Measurements from ENCODE around the gene SH3TC1. TPM values are rescaled to one million over a fixed set of nuclear protein-coding genes. Genes with fewer than 3 reads are reported as not detected.

SH3TC1 gene
- polyA plus RNA-seq, 2 of the 4 experiments (the other 2 are of a cell fraction), result 2.8 to 7.4 TPM

GRCh38 chr4:8268211-8268610, 69.1 kb downstream of the SH3TC1 start (continued):
- TF ChIP-seq KDM5A (IDR thresholded peaks at IDR 0.05), result no peak

GRCh38 chr4:8268901-8269534, 69.9 kb downstream of the SH3TC1 start:
- 80% methylated on average over 15 of the region's 25 CpGs for WGBS (ENCODE audit: missing lambda C conversion rate)
- Histone ChIP-seq H3K4me1 (peaks cover 12% of the 10 kb centered on the region; the same call in 1 of the 3 replicates), H3K27ac (peak overlapping the region; percentile 51 to 88; a peak in 4 of 6 replicates), H3K4me2 (peak overlapping the region; percentile 61), H3K9me3 (no peaks in the 10 kb centered on the region), H3K4me3 (no peak overlapping the region; the same call in 2 of the 3 replicates)
- no peak for ATAC-seq
- ChIA-PET POLR2A (no interaction called here), CTCF (interaction anchor here (4.6 to 5.8 kb wide), 4 partner anchors 25 to 140 kb away, joined by 33 to 88 read pairs (median 45); no protein-coding TSS in a partner anchor)
- DNase-seq (ENCODE audit: low read depth in 1 of 2, low spot score in 1 of 2), result no peak
- no peak for TF ChIP-seq EHMT2 (IDR thresholded peaks at IDR 0.05; ENCODE audit: low read depth)
- no peak for FAIRE-seq

- Histone ChIP-seq H3K27ac (peak within 1 kb of the TSS; percentile 51 to 88; a peak in 4 of 6 replicates), H3K9me3 (no peaks in the 10 kb centered on the region), H3K4me2 (peak within 1 kb of the TSS; percentile 61), H3K4me3 (peak within 1 kb of the TSS; percentile 40), H3K4me1 (peaks cover 12% of the 10 kb centered on the region; the same call in 1 of the 3 replicates)
- FAIRE-seq (no peak), ATAC-seq (peak in 1 of 2 experiments; percentile 58; a peak in 3 of 6 replicates), DNase-seq (ENCODE audit: low read depth in 1 of 2, low spot score in 1 of 2) (no peak)
- TF ChIP-seq FOSL2 (IDR thresholded peaks at IDR 0.05), result no peak
- TF ChIP-seq FOSL2 (CRISPR knock-in tag; IDR thresholded peaks at IDR 0.05), result no peak
- TF ChIP-seq POLR2A (IDR thresholded peaks at IDR 0.05; ENCODE audit: low read length), result peak; percentile 45
- WGBS (ENCODE audit: missing lambda C conversion rate), result 67% methylated on average over 33 of the region's 111 CpGs
- CTCF ChIA-PET, result interaction anchor here (4.7 to 5.8 kb wide), 3 partner anchors 26 to 140 kb away, joined by 39 to 88 read pairs (median 51); no protein-coding TSS in a partner anchor
- POLR2A ChIA-PET, result no interaction called here
Measured at GRCh38 chr4:8269535-8270417, 70.7 kb downstream of the SH3TC1 start, which contains the start of gene HTRA3. TSS of gene HTRA3 (plus strand) at chr4:8269754. CDS start at chr4:8269969, 215 bp downstream.

- H3K4me3 ChIP-seq, result peak overlapping the region; percentile 40; the same call in 1 of the 3 replicates
- DNase-seq (ENCODE audit: low read depth in 1 of 2, low spot score in 1 of 2), result no peak
- CTCF ChIA-PET, result interaction anchor here (4.7 kb wide), 1 partner anchor 27 kb away, joined by 39 read pairs; no protein-coding TSS in a partner anchor
- H3K4me2 ChIP-seq, result peak overlapping the region; percentile 61
- no peak for ATAC-seq
- WGBS (ENCODE audit: missing lambda C conversion rate), result 58% methylated on average over 6 of the region's 11 CpGs
- no peaks in the 10 kb centered on the region for H3K9me3 ChIP-seq
- no peak for FAIRE-seq
- no peak overlapping the region; a peak in 1 of 6 replicates for H3K27ac ChIP-seq
- TF ChIP-seq EHMT2 (IDR thresholded peaks at IDR 0.05; ENCODE audit: low read depth), result no peak
- no peak for TF ChIP-seq BCL3 (IDR thresholded peaks at IDR 0.05)
- TF ChIP-seq PHF8 (IDR thresholded peaks at IDR 0.05; ENCODE audit: borderline replicate concordance, low read depth), result no peak
- no peak for TF ChIP-seq USF2 (IDR thresholded peaks at IDR 0.05)
- no peak for TF ChIP-seq SREBF2 (IDR thresholded peaks at IDR 0.05)
- no peak for TF ChIP-seq POLR2A (IDR thresholded peaks at IDR 0.05; ENCODE audit: low read length)
- no peak for TF ChIP-seq EHF (CRISPR knock-in tag; IDR thresholded peaks at IDR 0.05)
- TF ChIP-seq MAFK (IDR thresholded peaks at IDR 0.05; ENCODE audit: partially characterized antibody), result no peak
- no peak for TF ChIP-seq RARB (CRISPR knock-in tag; IDR thresholded peaks at IDR 0.05)
- TF ChIP-seq JUN (IDR thresholded peaks at IDR 0.05), result no peak
- no peak for TF ChIP-seq HOXB13 (CRISPR knock-in tag; IDR thresholded peaks at IDR 0.05; ENCODE audit: low read depth)
- TF ChIP-seq NR3C1 (IDR thresholded peaks at IDR 0.05), result no peak
- TF ChIP-seq ZFP36 (IDR thresholded peaks at IDR 0.05; ENCODE audit: borderline replicate concordance, partially characterized antibody), result no peak
- TF ChIP-seq NFE2L2 (conservative IDR thresholded peaks at IDR 0.05; ENCODE audit: low read length), result no peak
- no peak for TF ChIP-seq FOSL2 (IDR thresholded peaks at IDR 0.05)
- TF ChIP-seq FOSL2 (CRISPR knock-in tag; IDR thresholded peaks at IDR 0.05), result no peak
- no peak for TF ChIP-seq HDAC2 (IDR thresholded peaks at IDR 0.05)
- no peak for TF ChIP-seq CBX2 (IDR thresholded peaks at IDR 0.05; ENCODE audit: borderline replicate concordance, low read depth)
- POLR2A ChIA-PET, result no interaction called here
- peaks cover 12% of the 10 kb centered on the region; the same call in 1 of the 3 replicates for H3K4me1 ChIP-seq
Measured at GRCh38 chr4:8270418-8270771, 71.3 kb downstream of the SH3TC1 start.
